SHP77 treated with DMSO at 0.1 percent for 48 hours (cell line): ENCODE data around the gene ADGRA1.
"Not testable (repeated sequence)": the region's sequence is repeated elsewhere in the genome, so short reads cannot be mapped to it uniquely, and the experiment has no call there.

ENCODE experiments used
- DNase-seq: peaks from one replicate; lab custom pipeline; 2025; lab: John Stamatoyannopoulos, UW

The ADGRA1 gene

GRCh38 chr10:133127291-133128125 is 39.8 kb downstream of the ADGRA1 start:
- DNase-seq = no peak

GRCh38 chr10:133128126-133129070 is 40.7 kb downstream of the ADGRA1 start:
- DNase-seq = no peak

- no peak for DNase-seq
These were observed 41.5 kb downstream of the ADGRA1 start for GRCh38 chr10:133129071-133129858.

- no peak for DNase-seq
These were observed 42.3 kb downstream of the ADGRA1 start for GRCh38 chr10:133129859-133130495.

GRCh38 chr10:133130602-133131001 is 42.9 kb downstream of the ADGRA1 start:
- no peak for DNase-seq

GRCh38 chr10:133131053-133131452 is 43.3 kb downstream of the ADGRA1 start:
- no peak for DNase-seq

- no peak for DNase-seq
These were observed 44.2 kb downstream of the ADGRA1 start for GRCh38 chr10:133131734-133132472.

- DNase-seq = no peak
These were observed 45.0 kb downstream of the ADGRA1 start for GRCh38 chr10:133132473-133133291.

GRCh38 chr10:133133471-133134231 is 45.9 kb downstream of the ADGRA1 start:
- DNase-seq = no peak

- no peak for DNase-seq
These were observed 46.8 kb downstream of the ADGRA1 start for GRCh38 chr10:133134411-133135115.

GRCh38 chr10:133135116-133135465 is 47.4 kb downstream of the ADGRA1 start:
- DNase-seq = no peak

GRCh38 chr10:133137486-133138145 is 49.9 kb downstream of the ADGRA1 start:
- DNase-seq = not testable (repeated sequence)

- DNase-seq = no peak
These were observed 51.9 kb downstream of the ADGRA1 start for GRCh38 chr10:133139551-133140065.

- DNase-seq = no peak
These were observed 52.9 kb downstream of the ADGRA1 start for GRCh38 chr10:133140417-133141143.

GRCh38 chr10:133141144-133141957 is 53.6 kb downstream of the ADGRA1 start:
- DNase-seq = no peak

GRCh38 chr10:133141958-133142340 is 54.2 kb downstream of the ADGRA1 start:
- no peak for DNase-seq
